K562 (cell line): ENCODE data around the gene C18orf32. TPM values are rescaled to one million over a fixed set of nuclear protein-coding genes. Genes with fewer than 3 reads are reported as not detected.

ENCODE experiments used
- ATAC-seq: fragments of 200-7000 bp; cut with Tn5 transposase; 3 replicates; pipeline ENCODE4 v1.9.1; 2020; ENCODE audit warnings: moderate library complexity
- BruUV-seq: library from RNA; stranded (reverse); fragments of 400-500 nt; replicated peaks from 2 replicates; lab custom pipeline; 2021; lab: Mats Ljungman, UMichigan
- CTCF ChIA-PET: fragments of 300-600 bp; formaldehyde crosslinking; extraction: SDS; loops from one replicate; lab custom pipeline; 2021; ENCODE audit warnings: low intra/inter-chr PET ratio; lab: Yijun Ruan, JAX
- POLR2A ChIA-PET: fragments of 300-600, 350-650 bp; sonication (Branson Sonifier 250); formaldehyde crosslinking; extraction: SDS; loops from one replicate; lab custom pipeline; 2021; ENCODE audit warnings: antibody characterized with exemption, inconsistent platforms; lab: Yijun Ruan, JAX
- DNase-seq, 4 experiments: peaks; one replicate each; pipeline versions ENCODE4 v3.0.0 to v3.0.0-alpha.2; 2011 to 2018; ENCODE audit warnings: low spot score in 3 of 4, mixed read lengths in 3 of 4; ENCODE audit errors: extremely low read depth in 1 of 4
- FAIRE-seq: peaks from 2 replicates; lab custom pipeline; 2011; peaks lifted over from hg19 to GRCh38; lab: Jason Lieb, UNC
- H2AFZ ChIP-seq: 2 replicates; pipeline ENCODE4 v1.6.0; 2011; ENCODE audit warnings: low read depth, low read length, control low read depth, inconsistent platforms
- H3K27ac ChIP-seq: fragments of 200-600 bp; 3 replicates; pipeline ENCODE4 v1.8.0; 2011; ENCODE audit warnings: low read depth, mild to moderate bottlenecking, control low read depth, inconsistent platforms, low read length, moderate library complexity, mixed read lengths; ENCODE audit errors: extremely low read depth
- H3K27me3 ChIP-seq, 2 experiments: fragments of 300-600 bp in 1 of 2; 2 replicates in 1 of 2; 3 replicates in 1 of 2; pipeline versions ENCODE4 v1.6.0 to v1.8.0; 2011; ENCODE audit warnings: inconsistent platforms in 2 of 2, low read length in 2 of 2, mild to moderate bottlenecking in 1 of 2, mixed read lengths in 1 of 2, moderate library complexity in 1 of 2; ENCODE audit not compliant: control insufficient read depth in 2 of 2, insufficient read depth in 2 of 2
- H3K36me3 ChIP-seq: fragments of 300-600 bp; 3 replicates; pipeline ENCODE4 v1.8.0; 2011; ENCODE audit warnings: mild to moderate bottlenecking, low read length, inconsistent platforms; ENCODE audit not compliant: control insufficient read depth, insufficient read depth
- H3K4me1 ChIP-seq, 2 experiments: fragments of 200-600 bp in 1 of 2; replicated peaks in 1 of 2; 2 replicates in 1 of 2; 3 replicates in 1 of 2; pipeline versions ENCODE4 v1.5.1 to v1.8.0; 2011; ENCODE audit warnings: inconsistent platforms in 2 of 2, low read length in 2 of 2, mild to moderate bottlenecking in 1 of 2, mixed read lengths in 1 of 2, moderate library complexity in 1 of 2; ENCODE audit not compliant: control insufficient read depth in 2 of 2, insufficient read depth in 2 of 2
- H3K4me2 ChIP-seq: 2 replicates; pipeline ENCODE4 v1.6.1; 2011; ENCODE audit warnings: low read length, control low read depth, inconsistent platforms, mixed read lengths; ENCODE audit not compliant: insufficient read depth
- H3K4me3 ChIP-seq: fragments of 200-600 bp; sonication (generic), shearing (Covaris generic); 2 replicates; pipeline ENCODE4 v1.5.1; 2016; ENCODE audit warnings: control low read depth, inconsistent platforms
- H3K79me2 ChIP-seq: fragments of 200-600 bp; 3 replicates; pipeline ENCODE4 v1.8.0; 2011; ENCODE audit warnings: low read length, inconsistent platforms; ENCODE audit not compliant: control insufficient read depth, insufficient read depth
- H3K9ac ChIP-seq, 2 experiments: 2 replicates each; pipeline versions ENCODE4 v1.6.0 to v1.6.1; 2011; ENCODE audit warnings: low read depth in 2 of 2, low read length in 2 of 2, control low read depth in 1 of 2, inconsistent platforms in 1 of 2, mild to moderate bottlenecking in 1 of 2, mixed read lengths in 1 of 2; ENCODE audit not compliant: insufficient read depth in 1 of 2
- H3K9me1 ChIP-seq: one replicate; pipeline ENCODE4 v1.6.0; 2011; ENCODE audit warnings: inconsistent platforms, mild to moderate bottlenecking, low read length, moderate library complexity; ENCODE audit not compliant: control insufficient read depth, insufficient read depth
- H3K9me3 ChIP-seq: replicated peaks from 2 replicates; pipeline ENCODE4 v1.5.1; 2011; ENCODE audit warnings: low read depth, low read length, inconsistent platforms; ENCODE audit not compliant: control insufficient read depth, insufficient read depth
- H4K20me1 ChIP-seq: replicated peaks from 2 replicates; pipeline ENCODE4 v1.6.1; 2011; ENCODE audit warnings: low read length, inconsistent platforms, mixed read lengths; ENCODE audit not compliant: control insufficient read depth, insufficient read depth
- MCM3 ChIP-seq: fragments of 450-650 bp; IDR thresholded peaks from 2 replicates; pipeline ENCODE4 v1.6.1; 2016
- PTTG1 ChIP-seq: fragments of 450-650 bp; IDR thresholded peaks from 2 replicates; pipeline ENCODE4 v1.6.1; 2016; ENCODE audit warnings: low read depth, mild to moderate bottlenecking, missing genetic modification characterization, missing compliant biosample characterization
- WGBS: fragments of 100-300 bp; shearing (Covaris generic); methylation state at CpG from one replicate; pipeline ENCODE4 v1.1.6; 2016; ENCODE audit warnings: low coverage, mixed read lengths; ENCODE audit not compliant: insufficient coverage; ENCODE audit errors: missing lambda C conversion rate; 5-methylcytosine and 5-hydroxymethylcytosine counted together
- in situ Hi-C: fragments of 300-500 bp; cut with MboI; formaldehyde crosslinking; loops from 4 replicates; pipeline ENCODE4 v1.15.0; 2018; ENCODE audit warnings: inconsistent platforms, mixed read lengths
- intact Hi-C: fragments of 100-400 bp; cut with micrococcal nuclease; formaldehyde crosslinking; loops from 2 replicates; pipeline ENCODE4 v1.14.2; 2022
- polyA plus RNA-seq, 8 experiments: library from polyadenylated mRNA; depleted of rRNA in 4 of 8; stranded (reverse) in 5 of 8; unstranded in 3 of 8; fragments of >200 nt; fragmentation: Nextera tagmentation in 2 of 8; fragmentation: Illumina TruSeq in 1 of 8; extraction: Ambion mirVana in 2 of 8; extraction: Trizol in 1 of 8; gene quantifications; 2 replicates each; pipeline versions ENCODE4 v1.2.1 to v1.2.3, GENCODE V29; 2011 to 2014; ENCODE audit warnings: inconsistent platforms in 1 of 8, missing spikeins in 1 of 8
- total RNA-seq, 7 experiments: library from RNA; depleted of rRNA in 6 of 7; stranded (reverse); fragments of >200 nt in 6 of 7; fragmentation: Illumina TruSeq in 2 of 7; extraction: Trizol in 2 of 7; gene quantifications; 2 replicates each; pipeline versions ENCODE4 v1.2.1 to v1.2.3, GENCODE V29; 2011 to 2021; ENCODE audit warnings: low replicate concordance in 1 of 7
- TF ChIP-seq, protein P1 (sequence below), 2 experiments: IDR thresholded peaks in 1 of 2; conservative IDR thresholded peaks in 1 of 2; 2 replicates each; pipeline ENCODE4 v1.6.1; 2016; ENCODE audit warnings: low read depth in 2 of 2, mild to moderate bottlenecking in 1 of 2, missing compliant biosample characterization in 1 of 2, missing genetic modification characterization in 1 of 2, moderate library complexity in 1 of 2
- TF ChIP-seq, protein P2 (sequence below): sonication (generic); IDR thresholded peaks from 2 replicates; pipeline ENCODE4 v1.6.1; 2016
- TF ChIP-seq, protein P3 (sequence below): fragments of 450-650 bp; IDR thresholded peaks from 2 replicates; pipeline ENCODE4 v1.6.1; 2016
- TF ChIP-seq, protein P4 (sequence below): fragments of 200-400 bp; formaldehyde crosslinking; IDR thresholded peaks from 2 replicates; pipeline ENCODE4 v1.6.1; 2017; ENCODE audit warnings: mild to moderate bottlenecking, low read depth, low read length, moderate library complexity

Gene C18orf32
- total and polyA plus RNA-seq, 9 of the 15 experiments (the other 6 are each of a cell fraction or from before 2014, with no cell fraction given), result 8.5 to 35.0 (median 20.4) TPM

DNA sequence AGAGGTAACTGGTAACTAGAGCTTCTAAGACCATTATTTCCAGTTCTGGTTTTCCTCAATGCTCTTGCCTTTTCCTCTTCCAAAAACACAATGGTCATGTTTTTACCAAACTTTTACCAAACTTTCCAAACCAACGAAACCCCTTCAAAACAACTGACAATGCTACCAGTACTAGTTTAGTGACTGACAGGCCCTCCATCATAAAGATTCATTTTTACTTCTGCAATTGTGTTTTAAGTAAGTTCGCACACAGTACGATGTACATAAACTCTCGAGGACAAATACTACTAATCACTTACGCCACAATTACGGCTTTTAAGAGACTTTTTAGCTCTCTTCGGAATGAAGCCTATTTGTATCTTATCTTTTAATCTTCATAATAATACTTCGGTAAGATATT lies 900 bp downstream of the C18orf32 start:
- Histone ChIP-seq H3K9ac (peak overlapping the region; percentile 77 to 80; a peak in 3 of 4 replicates), H3K79me2 (peaks cover 53% of the 10 kb centered on the region), H3K27ac (peak overlapping the region; percentile 72; the same call in 2 of the 3 replicates), H2AFZ (no peak overlapping the region), H3K4me1 (peaks cover 0 to 6% of the 10 kb centered on the region in 2 experiments; a peak in 4 of 5 replicates), H4K20me1 (peaks cover 9% of the 10 kb centered on the region; the same call in 1 of the 2 replicates), H3K4me3 (peak overlapping the region; percentile 74), H3K4me2 (peak overlapping the region; percentile 99), H3K36me3 (peaks cover 61% of the 10 kb centered on the region), H3K27me3 (no peaks in the 10 kb centered on the region), H3K9me1 (no peaks in the 10 kb centered on the region), H3K9me3 (no peaks in the 10 kb centered on the region)
- DNase-seq (no peak), ATAC-seq (no peak), FAIRE-seq (no peak)
- 8% methylated on average over 8 of the region's 8 CpGs for WGBS
- intact Hi-C loops, result no loop called here
- in situ Hi-C loops, result no loop called here
- ChIA-PET POLR2A (interaction anchor here (0.6 to 1.3 kb wide), 3 partner anchors 16 to 350 kb away, joined by 4 to 5 read pairs (median 4); no protein-coding TSS in a partner anchor), CTCF (no interaction called here)
- BruUV-seq, result no TSS peak
- TF ChIP-seq, protein P1, sequence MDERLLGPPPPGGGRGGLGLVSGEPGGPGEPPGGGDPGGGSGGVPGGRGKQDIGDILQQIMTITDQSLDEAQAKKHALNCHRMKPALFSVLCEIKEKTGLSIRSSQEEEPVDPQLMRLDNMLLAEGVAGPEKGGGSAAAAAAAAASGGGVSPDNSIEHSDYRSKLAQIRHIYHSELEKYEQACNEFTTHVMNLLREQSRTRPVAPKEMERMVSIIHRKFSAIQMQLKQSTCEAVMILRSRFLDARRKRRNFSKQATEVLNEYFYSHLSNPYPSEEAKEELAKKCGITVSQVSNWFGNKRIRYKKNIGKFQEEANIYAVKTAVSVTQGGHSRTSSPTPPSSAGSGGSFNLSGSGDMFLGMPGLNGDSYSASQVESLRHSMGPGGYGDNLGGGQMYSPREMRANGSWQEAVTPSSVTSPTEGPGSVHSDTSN (CRISPR knock-in tag; IDR thresholded peaks at IDR 0.05; ENCODE audit: low read depth), result no peak
- TF ChIP-seq, protein P1 (tag; conservative IDR thresholded peaks at IDR 0.05; ENCODE audit: low read depth), result 0 out of 2 replicates have a peak, but pooled peaks have one; percentile 22
- TF ChIP-seq MCM3 (no peak), PTTG1 (tag) (no peak)
- TF ChIP-seq, protein P2, sequence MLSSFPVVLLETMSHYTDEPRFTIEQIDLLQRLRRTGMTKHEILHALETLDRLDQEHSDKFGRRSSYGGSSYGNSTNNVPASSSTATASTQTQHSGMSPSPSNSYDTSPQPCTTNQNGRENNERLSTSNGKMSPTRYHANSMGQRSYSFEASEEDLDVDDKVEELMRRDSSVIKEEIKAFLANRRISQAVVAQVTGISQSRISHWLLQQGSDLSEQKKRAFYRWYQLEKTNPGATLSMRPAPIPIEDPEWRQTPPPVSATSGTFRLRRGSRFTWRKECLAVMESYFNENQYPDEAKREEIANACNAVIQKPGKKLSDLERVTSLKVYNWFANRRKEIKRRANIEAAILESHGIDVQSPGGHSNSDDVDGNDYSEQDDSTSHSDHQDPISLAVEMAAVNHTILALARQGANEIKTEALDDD, result peak; percentile 33; the same call in 1 of the 2 replicates
- TF ChIP-seq, protein P3, sequence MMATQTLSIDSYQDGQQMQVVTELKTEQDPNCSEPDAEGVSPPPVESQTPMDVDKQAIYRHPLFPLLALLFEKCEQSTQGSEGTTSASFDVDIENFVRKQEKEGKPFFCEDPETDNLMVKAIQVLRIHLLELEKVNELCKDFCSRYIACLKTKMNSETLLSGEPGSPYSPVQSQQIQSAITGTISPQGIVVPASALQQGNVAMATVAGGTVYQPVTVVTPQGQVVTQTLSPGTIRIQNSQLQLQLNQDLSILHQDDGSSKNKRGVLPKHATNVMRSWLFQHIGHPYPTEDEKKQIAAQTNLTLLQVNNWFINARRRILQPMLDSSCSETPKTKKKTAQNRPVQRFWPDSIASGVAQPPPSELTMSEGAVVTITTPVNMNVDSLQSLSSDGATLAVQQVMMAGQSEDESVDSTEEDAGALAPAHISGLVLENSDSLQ, result peak; percentile 50
- TF ChIP-seq, protein P4, sequence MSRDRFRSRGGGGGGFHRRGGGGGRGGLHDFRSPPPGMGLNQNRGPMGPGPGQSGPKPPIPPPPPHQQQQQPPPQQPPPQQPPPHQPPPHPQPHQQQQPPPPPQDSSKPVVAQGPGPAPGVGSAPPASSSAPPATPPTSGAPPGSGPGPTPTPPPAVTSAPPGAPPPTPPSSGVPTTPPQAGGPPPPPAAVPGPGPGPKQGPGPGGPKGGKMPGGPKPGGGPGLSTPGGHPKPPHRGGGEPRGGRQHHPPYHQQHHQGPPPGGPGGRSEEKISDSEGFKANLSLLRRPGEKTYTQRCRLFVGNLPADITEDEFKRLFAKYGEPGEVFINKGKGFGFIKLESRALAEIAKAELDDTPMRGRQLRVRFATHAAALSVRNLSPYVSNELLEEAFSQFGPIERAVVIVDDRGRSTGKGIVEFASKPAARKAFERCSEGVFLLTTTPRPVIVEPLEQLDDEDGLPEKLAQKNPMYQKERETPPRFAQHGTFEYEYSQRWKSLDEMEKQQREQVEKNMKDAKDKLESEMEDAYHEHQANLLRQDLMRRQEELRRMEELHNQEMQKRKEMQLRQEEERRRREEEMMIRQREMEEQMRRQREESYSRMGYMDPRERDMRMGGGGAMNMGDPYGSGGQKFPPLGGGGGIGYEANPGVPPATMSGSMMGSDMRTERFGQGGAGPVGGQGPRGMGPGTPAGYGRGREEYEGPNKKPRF, result no peak
